ENCODE results near the gene LGALS7.

DNA sequence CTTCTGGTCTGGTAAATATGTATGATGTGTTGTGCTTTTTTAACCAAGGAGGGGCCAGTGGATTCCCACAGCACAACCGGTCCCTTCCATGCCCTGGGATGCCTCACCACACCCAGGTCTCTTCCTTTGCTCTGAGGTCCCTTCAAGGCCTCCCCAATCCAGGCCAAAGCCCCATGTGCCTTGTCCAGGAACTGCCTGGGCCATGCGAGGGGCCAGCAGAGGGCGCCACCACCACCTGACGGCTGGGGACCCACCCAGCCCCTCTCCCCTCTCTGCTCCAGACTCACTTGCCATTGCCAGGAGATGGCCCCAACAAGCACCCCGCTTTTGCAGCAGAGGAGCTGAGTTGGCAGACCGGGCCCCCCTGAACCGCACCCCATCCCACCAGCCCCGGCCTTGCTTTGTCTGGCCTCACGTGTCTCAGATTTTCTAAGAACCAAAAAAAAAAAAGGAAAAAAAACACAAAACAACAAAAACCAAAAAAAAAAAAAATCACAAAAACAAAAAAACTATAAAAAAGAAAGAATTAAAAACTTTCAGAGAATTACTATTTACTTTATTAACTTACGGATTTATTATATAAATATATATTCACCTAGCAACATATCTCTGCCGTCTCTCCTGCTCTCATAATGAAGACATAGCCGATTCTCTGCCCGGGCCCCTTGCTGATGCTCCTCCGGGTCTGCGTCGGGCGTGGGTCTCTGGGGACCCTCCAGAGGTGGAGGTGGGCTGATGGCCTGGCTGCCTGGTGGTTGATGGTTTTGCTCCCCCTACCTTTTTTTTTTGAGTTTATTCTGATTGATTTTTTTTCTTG is 43.5 kb downstream of the LGALS7 start:
- TF ChIP-seq POLR2AphosphoS5 (IDR thresholded peaks at IDR 0.05) (no peak), CTCF (IDR thresholded peaks at IDR 0.05) (peak; percentile 58 to 81 (median 70))

Measured in prostate gland (tissue), 2 donors.